Osteoblast (primary cell): Measurements from ENCODE around the gene SYT6. TPM values are rescaled to one million over a fixed set of nuclear protein-coding genes. Genes with fewer than 3 reads are reported as not detected.

ENCODE experiments used
- DNase-seq: peaks from one replicate; pipeline ENCODE4 v3.0.0; 2011; ENCODE audit warnings: low spot score, mixed read lengths; ENCODE audit not compliant: insufficient read length; ENCODE audit errors: missing footprints
- H2AFZ ChIP-seq: 2 replicates; pipeline ENCODE4 v1.6.0; 2011; ENCODE audit warnings: mild to moderate bottlenecking, low read length
- H3K27ac ChIP-seq: 2 replicates; pipeline ENCODE4 v1.5.1; 2011; ENCODE audit warnings: mild to moderate bottlenecking, low read depth, low read length, moderate library complexity
- H3K27me3 ChIP-seq: 2 replicates; pipeline ENCODE4 v1.6.0; 2012; ENCODE audit warnings: mild to moderate bottlenecking, control low read depth, inconsistent platforms, low read length, moderate library complexity; ENCODE audit not compliant: insufficient read depth
- H3K36me3 ChIP-seq: 2 replicates; pipeline ENCODE4 v1.5.1; 2011; ENCODE audit warnings: mild to moderate bottlenecking, low read length, control low read depth, moderate library complexity; ENCODE audit not compliant: insufficient read depth
- H3K4me1 ChIP-seq: 2 replicates; pipeline ENCODE4 v1.5.1; 2011; ENCODE audit warnings: mild to moderate bottlenecking, low read length, control low read depth, moderate library complexity; ENCODE audit not compliant: insufficient read depth
- H3K4me2 ChIP-seq: 2 replicates; pipeline ENCODE4 v1.6.0; 2011; ENCODE audit warnings: mild to moderate bottlenecking, low read length; ENCODE audit not compliant: insufficient read depth
- H3K4me3 ChIP-seq: fragments of 200-600 bp; sonication (generic); 3 replicates; pipeline ENCODE4 v1.5.1; 2012; ENCODE audit warnings: mild to moderate bottlenecking, low read length, inconsistent platforms; ENCODE audit not compliant: insufficient read depth
- H3K79me2 ChIP-seq: 2 replicates; pipeline ENCODE4 v1.6.0; 2012; ENCODE audit warnings: mild to moderate bottlenecking, low read length, control low read depth, inconsistent platforms; ENCODE audit not compliant: insufficient read depth
- H3K9me3 ChIP-seq: 2 replicates; pipeline ENCODE4 v1.5.1; 2011; ENCODE audit warnings: low read depth, low read length, control low read depth
- H4K20me1 ChIP-seq: 2 replicates; pipeline ENCODE4 v1.6.0; 2012; ENCODE audit warnings: mild to moderate bottlenecking, low read length, control low read depth; ENCODE audit not compliant: insufficient read depth
- CTCF ChIP-seq: IDR thresholded peaks from 2 replicates; pipeline ENCODE4 v1.5.1; 2011; ENCODE audit warnings: mild to moderate bottlenecking, low read depth, low read length, moderate library complexity; ENCODE audit errors: extremely low read depth
- total RNA-seq: library from RNA; depleted of rRNA; stranded (reverse); fragments of >200 nt; gene quantifications from 2 replicates; pipeline ENCODE4 v1.2.3, GENCODE V29; 2012

The SYT6 gene
- total RNA-seq, 1 donor: 0.36 TPM

GRCh38 chr1:114091711-114092110 lies 62.0 kb downstream of the SYT6 start:
- H3K4me3 ChIP-seq: no peak overlapping the region
- no peak overlapping the region for H2AFZ ChIP-seq
- H4K20me1 ChIP-seq: no peaks in the 10 kb centered on the region
- no peak overlapping the region for H3K27ac ChIP-seq
- no peaks in the 10 kb centered on the region for H3K9me3 ChIP-seq
- H3K4me2 ChIP-seq: no peak overlapping the region
- H3K27me3 ChIP-seq: peaks cover 37% of the 10 kb centered on the region
- H3K4me1 ChIP-seq: peaks cover 7% of the 10 kb centered on the region
- no peak for DNase-seq
- TF ChIP-seq CTCF: no peak
- no peaks in the 10 kb centered on the region for H3K79me2 ChIP-seq
- H3K36me3 ChIP-seq: no peaks in the 10 kb centered on the region

GRCh38 chr1:114090738-114091505 lies 62.7 kb downstream of the SYT6 start:
- no peaks in the 10 kb centered on the region for H3K9me3 ChIP-seq
- no peak overlapping the region for H3K4me2 ChIP-seq
- no peaks in the 10 kb centered on the region for H3K79me2 ChIP-seq
- no peak for TF ChIP-seq CTCF
- no peak for DNase-seq
- H3K4me1 ChIP-seq: peaks cover 7% of the 10 kb centered on the region
- H3K36me3 ChIP-seq: no peaks in the 10 kb centered on the region
- peaks cover 42% of the 10 kb centered on the region for H3K27me3 ChIP-seq
- H3K4me3 ChIP-seq: no peak overlapping the region
- H4K20me1 ChIP-seq: no peaks in the 10 kb centered on the region
- H2AFZ ChIP-seq: no peak overlapping the region
- no peak overlapping the region for H3K27ac ChIP-seq

DNA sequence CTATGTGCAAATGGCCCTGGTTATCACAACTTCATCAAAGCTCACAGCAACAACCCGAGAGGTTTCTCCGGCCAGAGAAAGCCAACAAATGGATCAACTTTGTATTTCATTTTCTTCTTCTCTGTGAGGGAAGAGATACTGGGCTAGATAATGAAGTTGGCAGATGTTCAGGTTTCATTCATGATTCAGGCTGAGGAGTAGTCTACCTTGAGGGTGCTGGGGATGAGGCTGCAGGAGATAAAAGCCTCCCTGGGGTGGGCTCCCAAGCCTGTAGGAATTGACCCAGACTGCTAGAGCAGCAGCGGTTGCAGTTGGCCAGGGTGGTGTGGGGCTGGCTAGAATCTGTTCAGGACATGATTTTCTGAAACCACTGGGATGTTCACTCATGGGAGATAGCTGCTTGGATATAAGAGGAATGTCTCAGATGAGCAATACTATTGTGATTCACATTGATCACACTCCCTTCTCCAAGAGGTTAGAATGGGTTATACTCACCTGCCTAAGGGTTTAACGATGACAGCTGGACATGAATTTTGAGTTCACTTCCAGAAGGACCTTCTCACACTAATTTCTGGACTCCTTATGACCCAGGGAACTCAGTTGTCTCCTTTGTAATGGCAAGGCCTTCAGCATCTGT lies 64.0 kb downstream of the SYT6 start:
- Histone ChIP-seq H3K4me2 (no peak overlapping the region), H3K9me3 (no peaks in the 10 kb centered on the region), H3K27me3 (peaks cover 42% of the 10 kb centered on the region), H3K4me3 (no peak overlapping the region), H3K79me2 (no peaks in the 10 kb centered on the region), H4K20me1 (no peaks in the 10 kb centered on the region), H2AFZ (no peak overlapping the region), H3K4me1 (peaks cover 7% of the 10 kb centered on the region), H3K27ac (no peak overlapping the region), H3K36me3 (no peaks in the 10 kb centered on the region)
- DNase-seq: no peak
- no peak for TF ChIP-seq CTCF
